Stimulated activated CD8-positive, alpha-beta memory T cell treated with anti-CD3 and anti-CD28 coated beads, Interleukin-15, amount 100 ng/mL, for 48 hours (primary cell): ENCODE measurements around the gene RNF220.

ENCODE experiments used
- DNase-seq, 2 donors: peaks; one replicate each; pipeline ENCODE4 v3.0.0-alpha.2; 2020; ENCODE audit warnings: low read depth in 2 of 2

RNF220 gene

GRCh38 chr1:44584167-44584566, 179.1 kb downstream of the RNF220 start:
- no peak for DNase-seq

- DNase-seq, result no peak
These were observed 180.4 kb downstream of the RNF220 start for GRCh38 chr1:44585315-44585920.

DNA sequence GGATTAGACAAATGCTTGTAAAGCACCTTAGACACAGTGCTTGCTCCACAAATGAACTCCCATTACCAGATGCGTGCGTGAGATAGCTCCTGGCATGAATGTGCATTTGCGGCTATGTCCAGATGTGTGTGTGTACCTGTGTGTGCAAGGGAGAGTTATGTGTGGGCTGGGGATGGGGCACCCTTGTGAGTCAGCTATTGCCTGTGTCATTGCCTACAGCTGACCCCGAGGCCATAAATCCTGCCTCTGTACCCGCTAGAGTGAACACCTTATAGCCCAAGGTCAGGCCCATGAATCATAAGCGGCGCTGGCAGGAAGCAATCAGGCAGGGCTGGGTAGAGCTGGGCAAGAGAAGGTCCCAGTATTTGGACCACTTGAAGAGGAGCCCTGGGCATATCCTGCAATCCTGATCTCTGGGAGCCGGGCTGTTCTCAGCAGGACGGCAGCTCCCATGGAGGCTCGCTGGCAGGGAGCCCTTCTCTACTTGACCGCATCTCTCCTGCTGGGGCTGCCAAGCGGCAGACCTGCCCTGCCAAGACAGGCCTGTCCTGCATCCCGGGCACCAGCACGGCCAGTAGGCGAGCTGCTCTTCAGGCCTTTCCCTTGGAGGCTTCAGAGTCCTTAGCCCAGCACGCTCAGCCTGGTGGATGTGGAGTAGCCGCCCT, 182.9 kb downstream of the RNF220 start:
- DNase-seq, result no peak

DNA sequence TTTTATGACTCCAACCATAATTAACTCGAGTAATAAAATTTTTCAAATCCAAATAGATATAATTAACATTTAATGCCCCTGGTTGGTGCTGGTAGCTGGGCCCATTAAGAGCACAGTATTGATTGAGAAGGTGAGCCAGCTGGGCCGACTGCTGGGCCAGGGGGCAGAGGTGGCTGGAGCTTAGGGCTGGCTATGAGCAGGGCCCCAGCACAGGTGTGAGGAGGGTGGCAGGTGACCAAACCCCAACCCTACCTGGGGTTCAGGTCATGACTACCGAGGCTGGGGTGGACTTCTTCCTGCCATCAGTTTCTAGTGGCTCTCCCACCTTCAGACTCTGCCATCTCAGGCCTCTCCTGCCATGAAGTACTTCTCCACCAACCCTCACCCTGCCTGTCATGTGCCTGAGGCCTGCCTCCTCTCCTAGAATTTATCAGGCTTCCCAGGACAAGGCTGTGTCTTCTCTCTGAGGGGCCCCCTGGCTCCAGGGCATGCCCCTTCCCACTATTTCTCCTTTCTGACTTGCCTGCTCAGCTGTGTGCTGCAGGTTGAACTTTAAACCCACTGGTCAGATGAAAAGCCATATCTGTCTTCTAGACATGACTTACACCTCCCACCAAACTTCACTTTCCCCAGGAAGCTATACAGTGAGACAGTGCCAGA, 183.6 kb downstream of the RNF220 start:
- DNase-seq, result no peak

DNA sequence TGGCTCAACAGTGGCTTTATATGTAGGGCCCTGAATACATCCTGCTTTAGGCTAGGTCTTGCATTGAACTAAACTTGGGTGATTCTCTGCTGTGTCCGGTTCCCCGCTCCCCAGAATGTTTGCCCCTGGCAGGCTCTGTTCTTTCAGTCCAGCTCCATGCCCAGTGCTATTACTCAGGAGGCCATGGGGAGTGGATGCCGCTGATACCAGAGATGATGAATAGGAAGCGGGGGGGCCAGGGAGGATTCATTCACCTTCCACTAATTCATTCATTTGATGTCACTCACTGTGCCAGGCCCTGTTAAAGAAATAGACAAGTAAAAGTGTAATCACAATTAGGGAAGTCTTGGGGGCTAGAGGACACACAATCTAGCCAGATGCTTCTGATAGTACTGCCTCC, 185.4 kb downstream of the RNF220 start:
- DNase-seq, result no peak

GRCh38 chr1:44591381-44591780, 186.3 kb downstream of the RNF220 start:
- no peak for DNase-seq

DNA sequence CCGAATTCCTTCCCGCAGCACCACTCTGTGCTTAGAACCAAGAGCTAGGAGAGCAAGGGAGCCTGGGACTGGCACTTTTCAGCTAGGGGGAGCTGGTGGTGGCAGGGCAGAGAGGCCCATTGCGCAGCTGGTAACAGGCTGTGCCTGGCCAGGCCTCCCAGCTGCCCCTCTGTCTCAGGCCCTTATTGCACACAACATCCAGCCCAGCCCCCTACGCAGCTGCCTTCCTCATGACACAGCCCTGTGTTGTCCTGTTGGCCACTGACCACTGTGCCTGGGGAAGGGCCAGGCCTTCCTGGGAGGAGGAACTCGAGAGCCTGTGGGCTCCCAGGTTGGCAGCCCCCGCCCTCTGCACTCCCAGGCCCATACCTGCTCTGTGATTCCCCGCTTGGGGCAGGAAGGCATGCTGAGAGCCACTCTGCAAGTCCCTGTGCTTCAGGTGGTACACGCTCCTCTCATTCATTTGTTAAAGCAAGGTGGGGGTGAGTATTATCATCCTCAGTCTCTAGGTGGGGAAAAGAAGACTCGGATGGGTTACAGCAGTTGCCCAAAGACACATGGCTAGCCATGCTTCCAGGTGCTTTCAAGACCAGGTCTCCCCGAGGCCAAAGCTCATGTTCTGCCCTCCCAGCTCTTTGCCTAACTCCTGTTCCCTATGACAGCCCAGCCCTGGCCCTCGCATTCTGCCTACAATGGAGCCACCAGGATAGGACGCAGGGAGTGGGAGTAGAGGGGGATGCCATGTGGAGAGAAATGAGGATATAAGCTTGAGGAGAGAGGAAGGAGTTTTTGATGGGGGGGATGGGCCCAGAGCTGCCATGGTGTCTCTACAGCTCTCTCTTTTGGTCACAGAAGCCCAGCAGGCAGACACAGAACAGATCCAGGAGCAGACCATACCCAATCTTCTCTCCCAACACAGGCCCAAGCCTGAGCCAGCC, 187.4 kb downstream of the RNF220 start:
- no peak for DNase-seq

GRCh38 chr1:44594353-44594752, 189.3 kb downstream of the RNF220 start:
- no peak for DNase-seq

DNA sequence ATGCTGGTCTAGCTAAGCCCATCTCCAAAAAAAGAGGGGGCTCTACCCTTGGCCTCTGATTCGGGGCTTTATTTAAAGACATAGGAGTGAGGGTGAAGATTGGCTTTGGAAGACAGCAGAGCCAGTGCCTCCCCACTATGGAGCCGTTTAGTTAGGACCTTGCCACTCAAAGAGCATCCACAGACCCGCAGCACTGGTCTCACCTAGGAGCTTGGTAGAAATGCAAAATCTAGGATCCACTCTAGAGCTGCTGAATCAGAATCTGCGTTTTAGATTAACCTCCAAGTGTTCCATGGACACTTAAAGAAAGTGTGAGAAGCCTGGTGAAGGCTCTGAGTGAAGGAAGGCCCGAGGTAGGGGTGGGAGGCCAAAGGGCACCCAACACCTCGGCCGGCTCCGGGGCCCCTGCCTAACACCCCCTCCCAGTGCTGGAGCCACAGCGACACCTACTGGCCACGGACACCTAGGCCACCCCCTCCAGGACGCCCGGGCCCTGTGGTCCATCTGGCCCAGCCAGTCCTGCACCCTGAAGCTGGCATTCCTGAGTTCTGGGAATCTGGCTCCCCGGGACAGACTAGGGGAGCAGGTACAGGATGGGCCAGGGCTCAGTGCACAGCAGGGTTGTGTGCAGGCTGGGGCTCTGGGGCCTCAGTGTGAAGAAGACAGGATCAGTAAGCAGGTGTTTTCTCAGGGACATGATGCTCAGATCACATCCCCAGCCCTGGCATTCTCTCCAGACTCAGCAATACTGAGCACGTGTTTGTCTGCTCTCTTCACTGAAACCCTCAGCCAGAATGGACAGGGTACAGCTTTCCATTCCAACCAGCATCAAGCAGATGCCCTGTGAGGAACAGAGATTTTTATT, 190.0 kb downstream of the RNF220 start:
- DNase-seq, result peak; percentile 48 to 55

DNA sequence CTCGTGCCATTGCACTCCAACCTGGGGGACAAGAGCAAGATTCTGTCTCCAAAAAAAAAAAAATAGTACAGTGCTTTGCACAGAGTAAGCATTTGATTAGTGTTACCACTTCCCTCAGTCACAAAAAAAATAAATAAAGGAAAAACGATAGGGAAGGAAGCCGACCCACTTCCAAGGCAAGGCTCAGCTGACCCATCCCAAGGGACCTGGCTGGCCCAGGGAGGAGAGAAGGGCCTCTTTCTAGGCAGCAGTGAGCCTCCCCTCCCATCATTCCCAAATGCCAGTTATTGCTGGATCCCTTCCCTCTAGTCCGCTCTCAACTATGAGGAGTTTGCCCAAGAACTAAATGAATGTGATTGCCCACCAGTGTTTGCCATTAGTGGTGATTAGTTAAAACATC, 191.5 kb downstream of the RNF220 start:
- DNase-seq, result no peak

GRCh38 chr1:44598167-44598566, 193.1 kb downstream of the RNF220 start:
- DNase-seq, result no peak

- DNase-seq, result no peak
These were observed 197.9 kb downstream of the RNF220 start for GRCh38 chr1:44602634-44603628.

DNA sequence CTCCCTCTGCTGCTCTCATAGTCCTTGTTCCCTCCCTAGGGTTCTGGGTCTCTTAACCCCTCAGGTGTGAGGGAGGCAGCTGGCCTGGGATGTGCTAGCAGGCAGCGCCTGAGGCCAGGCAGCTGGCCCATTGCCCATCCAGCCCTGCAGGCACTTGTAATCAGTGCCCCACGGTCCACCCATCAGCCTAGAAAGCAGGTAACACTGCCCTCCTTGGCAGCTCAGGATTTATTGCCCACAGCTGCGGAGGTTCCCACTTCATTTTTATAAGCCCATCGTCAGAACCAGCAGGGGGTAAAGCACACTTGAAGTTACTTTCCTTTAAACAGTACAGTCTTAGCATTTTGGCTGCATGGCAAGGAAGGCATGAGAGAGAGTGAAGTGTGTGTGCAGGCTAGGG, 198.7 kb downstream of the RNF220 start:
- DNase-seq, result no peak

- no peak for DNase-seq
These were observed 199.3 kb downstream of the RNF220 start for GRCh38 chr1:44604157-44604955.

DNA sequence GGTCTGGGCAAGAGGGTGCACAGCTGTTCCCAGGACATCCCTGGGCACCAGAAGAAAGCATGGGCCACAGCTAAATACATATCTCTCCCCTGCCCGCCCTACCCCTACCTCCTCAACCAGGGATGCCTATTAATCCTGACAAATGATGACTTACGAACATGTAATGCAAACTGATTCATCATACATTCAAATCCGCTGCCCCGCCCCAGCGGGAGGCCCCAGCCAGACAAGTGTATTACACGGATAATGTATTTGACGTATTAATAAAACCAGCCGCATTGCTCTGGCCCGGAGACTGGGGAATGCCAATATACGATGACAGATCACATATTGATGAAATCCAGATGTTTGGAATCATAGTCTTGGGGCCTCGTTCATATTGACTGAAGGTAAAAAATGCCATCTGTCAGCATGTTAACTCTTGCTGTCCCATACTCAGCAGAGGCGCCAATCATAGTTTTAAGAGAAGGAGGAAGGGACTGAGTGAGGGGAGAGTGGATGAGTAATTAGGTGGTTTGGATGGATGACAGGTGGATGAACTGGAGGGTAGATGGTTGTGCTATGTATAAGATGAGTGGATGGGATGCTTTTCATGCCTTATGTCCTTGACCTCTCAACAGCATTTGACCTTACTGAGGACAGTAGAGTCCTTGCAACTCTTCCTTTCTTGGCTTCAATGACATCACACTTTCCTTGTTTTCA, 201.0 kb downstream of the RNF220 start:
- DNase-seq, result no peak

DNA sequence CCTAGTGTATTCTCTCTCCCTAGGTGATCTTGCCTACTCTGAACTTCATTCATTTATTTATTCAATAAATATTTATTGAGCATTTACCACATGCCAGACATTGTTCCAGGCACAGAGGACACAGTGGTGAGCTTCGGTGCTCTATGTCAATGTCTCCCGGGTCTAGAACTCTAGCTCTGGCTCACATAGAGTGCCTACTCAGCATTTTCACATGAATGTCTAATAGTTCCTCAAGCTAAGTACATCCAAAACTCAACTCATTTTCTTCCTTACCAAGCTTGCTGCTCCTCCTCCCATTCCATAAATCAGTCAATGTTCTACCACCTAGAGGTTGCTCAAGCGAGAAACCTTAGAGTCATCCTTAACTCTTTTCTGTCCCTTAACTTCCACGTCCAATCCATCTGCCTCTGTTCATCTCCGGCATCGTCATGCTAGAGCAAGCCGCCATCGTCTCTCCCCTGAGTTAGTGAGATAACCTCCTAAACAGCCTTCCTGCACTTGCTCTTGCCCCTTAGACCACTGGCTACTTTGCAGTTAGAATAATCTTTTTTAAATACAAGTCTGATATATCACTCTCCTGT, 201.7 kb downstream of the RNF220 start:
- no peak for DNase-seq

GRCh38 chr1:44608141-44608540, 203.1 kb downstream of the RNF220 start:
- no peak for DNase-seq

DNA sequence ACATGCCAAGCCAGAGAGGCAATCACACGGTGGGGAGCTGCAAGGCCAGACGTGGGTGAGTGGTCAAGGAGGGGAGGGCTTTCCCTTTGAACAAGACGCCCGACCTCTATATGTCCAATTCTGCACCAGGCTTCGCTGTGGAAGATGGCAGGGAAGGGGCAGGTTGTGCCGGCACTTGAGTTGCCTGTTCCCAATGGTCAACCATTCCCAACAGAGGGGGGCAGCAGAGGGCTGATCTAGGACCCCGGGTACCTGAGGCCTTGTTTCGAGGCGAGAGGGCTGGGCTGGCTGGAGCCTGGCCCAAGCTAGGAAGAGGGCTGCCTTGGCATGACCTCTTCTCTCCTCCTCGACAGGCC, 204.3 kb downstream of the RNF220 start:
- peak; percentile 3 to 4 for DNase-seq
